K562 (cell line): ENCODE results near the gene ANAPC16. TPM values are rescaled to one million over a fixed set of nuclear protein-coding genes. Genes with fewer than 3 reads are reported as not detected.
A peak's percentile ranks its signal among the peaks of the same experiment; 100 is the strongest.

Experiments used
- ATAC-seq: fragments of 200-7000 bp; cut with Tn5 transposase; 3 replicates; pipeline ENCODE4 v1.9.1; 2020; ENCODE audit warnings: moderate library complexity
- BruUV-seq: library from RNA; stranded (reverse); fragments of 400-500 nt; replicated peaks from 2 replicates; lab custom pipeline; 2021; lab: Mats Ljungman, UMichigan
- CTCF ChIA-PET: fragments of 300-600 bp; formaldehyde crosslinking; extraction: SDS; loops from one replicate; lab custom pipeline; 2021; ENCODE audit warnings: low intra/inter-chr PET ratio; lab: Yijun Ruan, JAX
- POLR2A ChIA-PET: fragments of 300-600, 350-650 bp; sonication (Branson Sonifier 250); formaldehyde crosslinking; extraction: SDS; loops from one replicate; lab custom pipeline; 2021; ENCODE audit warnings: antibody characterized with exemption, inconsistent platforms; lab: Yijun Ruan, JAX
- DNase-seq, 4 experiments: peaks; one replicate each; pipeline versions ENCODE4 v3.0.0 to v3.0.0-alpha.2; 2011 to 2018; ENCODE audit warnings: low spot score in 3 of 4, mixed read lengths in 3 of 4; ENCODE audit errors: extremely low read depth in 1 of 4
- FAIRE-seq: peaks from 2 replicates; lab custom pipeline; 2011; peaks lifted over from hg19 to GRCh38; lab: Jason Lieb, UNC
- H2AFZ ChIP-seq: 2 replicates; pipeline ENCODE4 v1.6.0; 2011; ENCODE audit warnings: low read depth, low read length, control low read depth, inconsistent platforms
- H3K27ac ChIP-seq: fragments of 200-600 bp; 3 replicates; pipeline ENCODE4 v1.8.0; 2011; ENCODE audit warnings: low read depth, mild to moderate bottlenecking, control low read depth, inconsistent platforms, low read length, moderate library complexity, mixed read lengths; ENCODE audit errors: extremely low read depth
- H3K27me3 ChIP-seq, 2 experiments: fragments of 300-600 bp in 1 of 2; 2 replicates in 1 of 2; 3 replicates in 1 of 2; pipeline versions ENCODE4 v1.6.0 to v1.8.0; 2011; ENCODE audit warnings: inconsistent platforms in 2 of 2, low read length in 2 of 2, mild to moderate bottlenecking in 1 of 2, mixed read lengths in 1 of 2, moderate library complexity in 1 of 2; ENCODE audit not compliant: control insufficient read depth in 2 of 2, insufficient read depth in 2 of 2
- H3K36me3 ChIP-seq: fragments of 300-600 bp; 3 replicates; pipeline ENCODE4 v1.8.0; 2011; ENCODE audit warnings: mild to moderate bottlenecking, low read length, inconsistent platforms; ENCODE audit not compliant: control insufficient read depth, insufficient read depth
- H3K4me1 ChIP-seq, 2 experiments: fragments of 200-600 bp in 1 of 2; replicated peaks in 1 of 2; 2 replicates in 1 of 2; 3 replicates in 1 of 2; pipeline versions ENCODE4 v1.5.1 to v1.8.0; 2011; ENCODE audit warnings: inconsistent platforms in 2 of 2, low read length in 2 of 2, mild to moderate bottlenecking in 1 of 2, mixed read lengths in 1 of 2, moderate library complexity in 1 of 2; ENCODE audit not compliant: control insufficient read depth in 2 of 2, insufficient read depth in 2 of 2
- H3K4me2 ChIP-seq: 2 replicates; pipeline ENCODE4 v1.6.1; 2011; ENCODE audit warnings: low read length, control low read depth, inconsistent platforms, mixed read lengths; ENCODE audit not compliant: insufficient read depth
- H3K4me3 ChIP-seq: fragments of 200-600 bp; sonication (generic), shearing (Covaris generic); 2 replicates; pipeline ENCODE4 v1.5.1; 2016; ENCODE audit warnings: control low read depth, inconsistent platforms
- H3K79me2 ChIP-seq: fragments of 200-600 bp; 3 replicates; pipeline ENCODE4 v1.8.0; 2011; ENCODE audit warnings: low read length, inconsistent platforms; ENCODE audit not compliant: control insufficient read depth, insufficient read depth
- H3K9ac ChIP-seq, 2 experiments: 2 replicates each; pipeline versions ENCODE4 v1.6.0 to v1.6.1; 2011; ENCODE audit warnings: low read depth in 2 of 2, low read length in 2 of 2, control low read depth in 1 of 2, inconsistent platforms in 1 of 2, mild to moderate bottlenecking in 1 of 2, mixed read lengths in 1 of 2; ENCODE audit not compliant: insufficient read depth in 1 of 2
- H3K9me1 ChIP-seq: one replicate; pipeline ENCODE4 v1.6.0; 2011; ENCODE audit warnings: inconsistent platforms, mild to moderate bottlenecking, low read length, moderate library complexity; ENCODE audit not compliant: control insufficient read depth, insufficient read depth
- H3K9me3 ChIP-seq: replicated peaks from 2 replicates; pipeline ENCODE4 v1.5.1; 2011; ENCODE audit warnings: low read depth, low read length, inconsistent platforms; ENCODE audit not compliant: control insufficient read depth, insufficient read depth
- H4K20me1 ChIP-seq: replicated peaks from 2 replicates; pipeline ENCODE4 v1.6.1; 2011; ENCODE audit warnings: low read length, inconsistent platforms, mixed read lengths; ENCODE audit not compliant: control insufficient read depth, insufficient read depth
- CBX5 ChIP-seq: IDR thresholded peaks from 2 replicates; pipeline ENCODE4 v1.6.1; 2014; ENCODE audit warnings: low read depth, borderline replicate concordance
- JUN ChIP-seq, 2 experiments: sonication (generic) in 1 of 2; formaldehyde crosslinking in 1 of 2; IDR thresholded peaks; 2 replicates each; pipeline versions ENCODE4 v1.6.1 to v1.8.0; 2012 to 2022; ENCODE audit warnings: borderline replicate concordance in 2 of 2, mild to moderate bottlenecking in 2 of 2, improper control_type of control experiment in 1 of 2, low read depth in 1 of 2, low read length in 1 of 2, missing genetic modification reagents in 1 of 2
- JUNB ChIP-seq: fragments of 450-650 bp; formaldehyde crosslinking; conservative IDR thresholded peaks from 2 replicates; pipeline ENCODE4 v1.4.0; 2020; ENCODE audit warnings: mild to moderate bottlenecking
- RBM22 ChIP-seq: fragments of 200-400 bp; formaldehyde crosslinking; IDR thresholded peaks from 2 replicates; pipeline ENCODE4 v1.6.1; 2018; ENCODE audit warnings: low read length, low read depth; ENCODE audit not compliant: poor library complexity, severe bottlenecking
- SRSF7 ChIP-seq: fragments of 200-400 bp; formaldehyde crosslinking; optimal IDR thresholded peaks from 2 replicates; pipeline ENCODE3; 2017; ENCODE audit warnings: mild to moderate bottlenecking, low read depth, low read length
- STAT5A ChIP-seq: IDR thresholded peaks from 2 replicates; pipeline ENCODE4 v1.6.1; 2012; ENCODE audit warnings: low read length, inconsistent platforms, borderline replicate concordance
- TCFL5 ChIP-seq: fragments of 250-450 bp; sonication (Bioruptor Pico); conservative IDR thresholded peaks from 2 replicates; pipeline ENCODE4 v1.6.1; 2021; ENCODE audit warnings: mild to moderate bottlenecking, moderate library complexity, matching md5 sums
- WGBS: fragments of 100-300 bp; shearing (Covaris generic); methylation state at CpG from one replicate; pipeline ENCODE4 v1.1.6; 2016; ENCODE audit warnings: low coverage, mixed read lengths; ENCODE audit not compliant: insufficient coverage; ENCODE audit errors: missing lambda C conversion rate; 5-methylcytosine and 5-hydroxymethylcytosine counted together
- in situ Hi-C: fragments of 300-500 bp; cut with MboI; formaldehyde crosslinking; loops from 4 replicates; pipeline ENCODE4 v1.15.0; 2018; ENCODE audit warnings: inconsistent platforms, mixed read lengths
- intact Hi-C: fragments of 100-400 bp; cut with micrococcal nuclease; formaldehyde crosslinking; loops from 2 replicates; pipeline ENCODE4 v1.14.2; 2022
- polyA plus RNA-seq, 8 experiments: library from polyadenylated mRNA; depleted of rRNA in 4 of 8; stranded (reverse) in 5 of 8; unstranded in 3 of 8; fragments of >200 nt; fragmentation: Nextera tagmentation in 2 of 8; fragmentation: Illumina TruSeq in 1 of 8; extraction: Ambion mirVana in 2 of 8; extraction: Trizol in 1 of 8; gene quantifications; 2 replicates each; pipeline versions ENCODE4 v1.2.1 to v1.2.3, GENCODE V29; 2011 to 2014; ENCODE audit warnings: inconsistent platforms in 1 of 8, missing spikeins in 1 of 8
- total RNA-seq, 7 experiments: library from RNA; depleted of rRNA in 6 of 7; stranded (reverse); fragments of >200 nt in 6 of 7; fragmentation: Illumina TruSeq in 2 of 7; extraction: Trizol in 2 of 7; gene quantifications; 2 replicates each; pipeline versions ENCODE4 v1.2.1 to v1.2.3, GENCODE V29; 2011 to 2021; ENCODE audit warnings: low replicate concordance in 1 of 7
- TF ChIP-seq, protein P1 (sequence below), 2 experiments: fragments of 450-650 bp; formaldehyde crosslinking in 1 of 2; IDR thresholded peaks; 2 replicates each; pipeline versions ENCODE4 v1.4.0 to v1.6.1; 2014 to 2020; ENCODE audit warnings: mild to moderate bottlenecking in 2 of 2, borderline replicate concordance in 1 of 2, low read depth in 1 of 2
- TF ChIP-seq, protein P2 (sequence below): fragments of 450-650 bp; IDR thresholded peaks from 2 replicates; pipeline ENCODE4 v1.6.1; 2017; ENCODE audit warnings: antibody characterized with exemption

ANAPC16 gene
- total and polyA plus RNA-seq, 9 of the 15 experiments (the other 6 are each of a cell fraction or from before 2014, with no cell fraction given), result 42.6 to 208 (median 108) TPM

DNA sequence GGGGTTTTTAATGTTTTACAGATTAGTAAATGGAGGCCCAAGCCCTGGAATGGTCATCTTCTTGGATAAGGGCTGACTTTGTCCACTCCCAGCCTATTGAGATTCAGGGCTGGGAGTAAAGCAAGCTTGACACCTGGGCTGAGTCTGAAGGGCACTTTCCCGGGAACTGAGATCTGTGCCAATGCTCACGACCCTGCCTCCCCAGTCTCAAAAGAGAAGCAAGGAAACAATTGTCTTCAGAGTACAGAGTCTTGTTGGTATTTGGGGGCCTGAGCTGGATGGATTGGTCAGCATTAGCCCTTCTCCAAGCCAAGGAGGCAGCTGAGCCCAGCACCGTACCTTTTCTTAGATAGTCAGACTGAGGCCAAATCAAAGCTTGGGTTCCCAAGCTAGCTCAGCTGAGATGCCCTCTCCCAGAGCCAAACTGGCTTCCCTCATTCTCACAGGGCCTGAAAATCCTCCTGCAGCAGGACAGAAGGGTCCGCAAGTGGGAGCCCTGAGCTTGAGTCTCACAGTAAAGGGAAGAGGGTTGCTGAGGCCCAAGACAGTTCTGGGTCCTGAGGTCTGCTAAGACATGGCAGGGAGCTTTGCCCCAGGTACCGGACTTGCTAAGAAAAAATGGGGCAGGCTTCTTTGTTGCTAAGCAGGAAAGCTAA is 61.7 kb downstream of the ANAPC16 start:
- H3K79me2 ChIP-seq, result peaks cover 39% of the 10 kb centered on the region
- peaks cover 28% of the 10 kb centered on the region for H4K20me1 ChIP-seq
- 0 out of 2 replicates have a peak overlapping the region, but pooled peaks have one; percentile 95 for H3K4me2 ChIP-seq
- no peak overlapping the region for H2AFZ ChIP-seq
- FAIRE-seq (no peak), ATAC-seq (no peak; the same call in 2 of the 3 replicates), DNase-seq (peak in 2 of 4 experiments; percentile 11 to 40)
- WGBS, result 64% methylated on average over 5 of the region's 5 CpGs
- POLR2A ChIA-PET, result interaction anchor here (0.6 to 10.1 kb wide), 22 partner anchors 9 to 1458 kb away, joined by 3 to 277 read pairs (median 6); partner anchors contain the start of genes ANAPC16 and ASCC1
- H3K4me3 ChIP-seq, result no peak overlapping the region
- peaks cover 25% of the 10 kb centered on the region for H3K36me3 ChIP-seq
- H3K27ac ChIP-seq, result peak overlapping the region; percentile 87; the same call in 2 of the 3 replicates
- H3K9me3 ChIP-seq, result no peaks in the 10 kb centered on the region
- peaks cover 17 to 45% of the 10 kb centered on the region in 2 experiments for H3K4me1 ChIP-seq
- H3K9ac ChIP-seq, result peak overlapping the region; percentile 40 to 91; a peak in 2 of 4 replicates
- BruUV-seq, result no TSS peak
- no peaks in the 10 kb centered on the region for H3K9me1 ChIP-seq
- in situ Hi-C loops (loop anchor here (5.0 to 10.0 kb wide), 2 partner anchors 45 to 607 kb away; no protein-coding TSS in a partner anchor), intact Hi-C loops (loop anchor here (1.0 to 2.0 kb wide), 3 partner anchors 19 to 51 kb away; no protein-coding TSS in a partner anchor)
- H3K27me3 ChIP-seq, result no peaks in the 10 kb centered on the region
- CTCF ChIA-PET, result interaction anchor here (1.1 kb wide), 1 partner anchor 59 kb away, joined by 3 read pairs; no protein-coding TSS in a partner anchor
- TF ChIP-seq TCFL5 (CRISPR knock-in tag) (no peak), JUNB (0 out of 2 replicates have a peak, but pooled peaks have one; percentile 0), JUN (IDR thresholded peaks at IDR 0.05; ENCODE audit: borderline replicate concordance, low read depth, low read length) (no peak), JUN (CRISPR knock-in tag; IDR thresholded peaks at IDR 0.05; ENCODE audit: borderline replicate concordance) (no peak), STAT5A (no peak), SRSF7 (no peak), CBX5 (no peak), RBM22 (peak; percentile 79)
- TF ChIP-seq, protein P1, sequence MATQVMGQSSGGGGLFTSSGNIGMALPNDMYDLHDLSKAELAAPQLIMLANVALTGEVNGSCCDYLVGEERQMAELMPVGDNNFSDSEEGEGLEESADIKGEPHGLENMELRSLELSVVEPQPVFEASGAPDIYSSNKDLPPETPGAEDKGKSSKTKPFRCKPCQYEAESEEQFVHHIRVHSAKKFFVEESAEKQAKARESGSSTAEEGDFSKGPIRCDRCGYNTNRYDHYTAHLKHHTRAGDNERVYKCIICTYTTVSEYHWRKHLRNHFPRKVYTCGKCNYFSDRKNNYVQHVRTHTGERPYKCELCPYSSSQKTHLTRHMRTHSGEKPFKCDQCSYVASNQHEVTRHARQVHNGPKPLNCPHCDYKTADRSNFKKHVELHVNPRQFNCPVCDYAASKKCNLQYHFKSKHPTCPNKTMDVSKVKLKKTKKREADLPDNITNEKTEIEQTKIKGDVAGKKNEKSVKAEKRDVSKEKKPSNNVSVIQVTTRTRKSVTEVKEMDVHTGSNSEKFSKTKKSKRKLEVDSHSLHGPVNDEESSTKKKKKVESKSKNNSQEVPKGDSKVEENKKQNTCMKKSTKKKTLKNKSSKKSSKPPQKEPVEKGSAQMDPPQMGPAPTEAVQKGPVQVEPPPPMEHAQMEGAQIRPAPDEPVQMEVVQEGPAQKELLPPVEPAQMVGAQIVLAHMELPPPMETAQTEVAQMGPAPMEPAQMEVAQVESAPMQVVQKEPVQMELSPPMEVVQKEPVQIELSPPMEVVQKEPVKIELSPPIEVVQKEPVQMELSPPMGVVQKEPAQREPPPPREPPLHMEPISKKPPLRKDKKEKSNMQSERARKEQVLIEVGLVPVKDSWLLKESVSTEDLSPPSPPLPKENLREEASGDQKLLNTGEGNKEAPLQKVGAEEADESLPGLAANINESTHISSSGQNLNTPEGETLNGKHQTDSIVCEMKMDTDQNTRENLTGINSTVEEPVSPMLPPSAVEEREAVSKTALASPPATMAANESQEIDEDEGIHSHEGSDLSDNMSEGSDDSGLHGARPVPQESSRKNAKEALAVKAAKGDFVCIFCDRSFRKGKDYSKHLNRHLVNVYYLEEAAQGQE (IDR thresholded peaks at IDR 0.05; ENCODE audit: borderline replicate concordance), result no peak
- TF ChIP-seq, protein P1 (CRISPR knock-in tag; IDR thresholded peaks at IDR 0.05; ENCODE audit: low read depth), result no peak
- TF ChIP-seq, protein P2, sequence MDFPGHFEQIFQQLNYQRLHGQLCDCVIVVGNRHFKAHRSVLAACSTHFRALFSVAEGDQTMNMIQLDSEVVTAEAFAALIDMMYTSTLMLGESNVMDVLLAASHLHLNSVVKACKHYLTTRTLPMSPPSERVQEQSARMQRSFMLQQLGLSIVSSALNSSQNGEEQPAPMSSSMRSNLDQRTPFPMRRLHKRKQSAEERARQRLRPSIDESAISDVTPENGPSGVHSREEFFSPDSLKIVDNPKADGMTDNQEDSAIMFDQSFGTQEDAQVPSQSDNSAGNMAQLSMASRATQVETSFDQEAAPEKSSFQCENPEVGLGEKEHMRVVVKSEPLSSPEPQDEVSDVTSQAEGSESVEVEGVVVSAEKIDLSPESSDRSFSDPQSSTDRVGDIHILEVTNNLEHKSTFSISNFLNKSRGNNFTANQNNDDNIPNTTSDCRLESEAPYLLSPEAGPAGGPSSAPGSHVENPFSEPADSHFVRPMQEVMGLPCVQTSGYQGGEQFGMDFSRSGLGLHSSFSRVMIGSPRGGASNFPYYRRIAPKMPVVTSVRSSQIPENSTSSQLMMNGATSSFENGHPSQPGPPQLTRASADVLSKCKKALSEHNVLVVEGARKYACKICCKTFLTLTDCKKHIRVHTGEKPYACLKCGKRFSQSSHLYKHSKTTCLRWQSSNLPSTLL, result no peak
